OCI-LY1 (cell line): ENCODE results near the gene RPS24.

Experiments used
- H2AFZ ChIP-seq: fragments of 200-600 bp; sonication (generic), shearing (Covaris generic); 2 replicates; pipeline ENCODE4 v1.6.0; 2014; ENCODE audit warnings: antibody characterized with exemption, mild to moderate bottlenecking, low read length
- H3F3A ChIP-seq: fragments of 200-600 bp; sonication (generic), shearing (Covaris generic); 2 replicates; pipeline ENCODE4 v1.6.0; 2014; ENCODE audit warnings: mild to moderate bottlenecking, antibody characterized with exemption, low read length, moderate library complexity; ENCODE audit not compliant: insufficient read depth
- H3K27ac ChIP-seq: fragments of 200-600 bp; sonication (generic); 2 replicates; pipeline ENCODE4 v1.5.1; 2014; ENCODE audit warnings: low read length, mixed run types, mild to moderate bottlenecking, low read depth; ENCODE audit not compliant: poor library complexity, severe bottlenecking
- H3K27me3 ChIP-seq: fragments of 200-600 bp; sonication (generic); 2 replicates; pipeline ENCODE4 v1.6.0; 2014; ENCODE audit warnings: antibody characterized with exemption, mild to moderate bottlenecking, low read length, moderate library complexity; ENCODE audit not compliant: insufficient read depth
- H3K36me3 ChIP-seq: fragments of 200-600 bp; sonication (generic); 2 replicates; pipeline ENCODE4 v1.6.1; 2014; ENCODE audit warnings: mild to moderate bottlenecking, antibody characterized with exemption, low read length, moderate library complexity, mixed read lengths; ENCODE audit not compliant: insufficient read depth
- H3K4me1 ChIP-seq: fragments of 200-600 bp; sonication (generic); 2 replicates; pipeline ENCODE4 v1.5.1; 2014; ENCODE audit warnings: mild to moderate bottlenecking, low read length, moderate library complexity; ENCODE audit not compliant: insufficient read depth, severe bottlenecking
- H3K4me2 ChIP-seq: fragments of 200-600 bp; sonication (generic), shearing (Covaris generic); 2 replicates; pipeline ENCODE4 v1.6.1; 2014; ENCODE audit warnings: low read length
- H3K4me3 ChIP-seq: fragments of 200-600 bp; sonication (generic); 2 replicates; pipeline ENCODE4 v1.5.1; 2014; ENCODE audit warnings: low read length, low read depth, mild to moderate bottlenecking, mixed read lengths; ENCODE audit not compliant: poor library complexity, severe bottlenecking
- H3K79me2 ChIP-seq: fragments of 200-600 bp; shearing (Covaris generic); 2 replicates; pipeline ENCODE4 v1.6.1; 2016; ENCODE audit warnings: mixed run types, low read length, mixed read lengths; ENCODE audit not compliant: insufficient read depth
- H3K9ac ChIP-seq: fragments of 200-600 bp; sonication (generic), shearing (Covaris generic); 2 replicates; pipeline ENCODE4 v1.6.1; 2014; ENCODE audit warnings: mild to moderate bottlenecking, low read length, mixed read lengths
- H3K9me2 ChIP-seq: fragments of 200-600 bp; sonication (generic), shearing (Covaris generic); 2 replicates; pipeline ENCODE4 v1.6.1; 2014; ENCODE audit warnings: low read depth, mild to moderate bottlenecking, low read length, mixed read lengths
- H3K9me3 ChIP-seq: fragments of 200-600 bp; shearing (Covaris generic); 2 replicates; pipeline ENCODE4 v1.6.1; 2014; ENCODE audit warnings: low read length, mixed read lengths
- H4K20me1 ChIP-seq: fragments of 200-600 bp; sonication (generic), shearing (Covaris generic); 2 replicates; pipeline ENCODE4 v1.6.0; 2016; ENCODE audit warnings: mild to moderate bottlenecking, low read length; ENCODE audit not compliant: insufficient read depth
- CTCF ChIP-seq: fragments of 200-600 bp; sonication (generic), shearing (Covaris generic); IDR thresholded peaks from 2 replicates; pipeline ENCODE4 v1.5.1; 2017; ENCODE audit warnings: mild to moderate bottlenecking, antibody characterized with exemption, low read length, moderate library complexity, mixed read lengths
- EZH2 ChIP-seq: fragments of 200-600 bp; sonication (generic), shearing (Covaris generic); IDR thresholded peaks from 2 replicates; pipeline ENCODE4 v1.8.0; 2017; ENCODE audit warnings: borderline replicate concordance, mixed run types, mild to moderate bottlenecking, antibody characterized with exemption, low read length, moderate library complexity, mixed read lengths

RPS24 gene

GRCh38 chr10:78081292-78081691 is 47.6 kb downstream of the RPS24 start:
- H4K20me1 ChIP-seq, result no peaks in the 10 kb centered on the region
- no peak overlapping the region for H3K9ac ChIP-seq
- no peaks in the 10 kb centered on the region for H3K4me1 ChIP-seq
- H3K9me2 ChIP-seq, result no peaks in the 10 kb centered on the region
- TF ChIP-seq EZH2, result no peak
- no peak for TF ChIP-seq CTCF
- no peaks in the 10 kb centered on the region for H3K27me3 ChIP-seq
- H3K36me3 ChIP-seq, result no peaks in the 10 kb centered on the region
- H3K27ac ChIP-seq, result no peak overlapping the region
- H2AFZ ChIP-seq, result no peak overlapping the region
- H3K4me2 ChIP-seq, result no peak overlapping the region
- H3K9me3 ChIP-seq, result no peaks in the 10 kb centered on the region
- H3K79me2 ChIP-seq, result no peaks in the 10 kb centered on the region
- no peaks in the 10 kb centered on the region for H3F3A ChIP-seq
- H3K4me3 ChIP-seq, result no peak overlapping the region

GRCh38 chr10:78082636-78083035 is 49.0 kb downstream of the RPS24 start:
- no peak overlapping the region for H2AFZ ChIP-seq
- H3K27ac ChIP-seq, result no peak overlapping the region
- no peak overlapping the region for H3K4me2 ChIP-seq
- H3K79me2 ChIP-seq, result no peaks in the 10 kb centered on the region
- H3K9me3 ChIP-seq, result no peaks in the 10 kb centered on the region
- H3K27me3 ChIP-seq, result no peaks in the 10 kb centered on the region
- no peak overlapping the region for H3K9ac ChIP-seq
- TF ChIP-seq EZH2 (no peak), CTCF (no peak)
- no peaks in the 10 kb centered on the region for H3K9me2 ChIP-seq
- H3K36me3 ChIP-seq, result no peaks in the 10 kb centered on the region
- no peaks in the 10 kb centered on the region for H4K20me1 ChIP-seq
- no peaks in the 10 kb centered on the region for H3F3A ChIP-seq
- no peak overlapping the region for H3K4me3 ChIP-seq
- H3K4me1 ChIP-seq, result no peaks in the 10 kb centered on the region
